ENCODE data around the gene ARL15.

DNA sequence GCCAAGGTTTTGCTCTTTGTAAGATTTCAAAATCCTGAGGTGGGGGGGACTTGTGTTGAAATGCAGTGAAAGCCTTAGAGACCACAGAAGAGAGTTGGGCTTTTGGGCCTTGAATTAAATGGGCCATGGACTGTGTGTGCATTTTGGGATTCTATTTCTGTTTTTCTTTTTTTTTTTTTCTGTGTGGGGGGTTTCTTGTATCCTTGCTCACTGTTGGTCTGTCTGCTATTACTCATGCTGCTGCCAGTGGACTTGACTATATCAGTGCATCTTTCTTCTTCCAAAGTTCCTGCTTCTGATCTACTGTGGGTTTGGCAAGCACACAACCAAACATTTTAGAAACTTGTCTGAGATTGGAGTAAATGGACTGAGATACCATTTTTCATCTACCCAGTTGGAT, 344.9 kb downstream of the ARL15 start:
- TF ChIP-seq, protein P1, sequence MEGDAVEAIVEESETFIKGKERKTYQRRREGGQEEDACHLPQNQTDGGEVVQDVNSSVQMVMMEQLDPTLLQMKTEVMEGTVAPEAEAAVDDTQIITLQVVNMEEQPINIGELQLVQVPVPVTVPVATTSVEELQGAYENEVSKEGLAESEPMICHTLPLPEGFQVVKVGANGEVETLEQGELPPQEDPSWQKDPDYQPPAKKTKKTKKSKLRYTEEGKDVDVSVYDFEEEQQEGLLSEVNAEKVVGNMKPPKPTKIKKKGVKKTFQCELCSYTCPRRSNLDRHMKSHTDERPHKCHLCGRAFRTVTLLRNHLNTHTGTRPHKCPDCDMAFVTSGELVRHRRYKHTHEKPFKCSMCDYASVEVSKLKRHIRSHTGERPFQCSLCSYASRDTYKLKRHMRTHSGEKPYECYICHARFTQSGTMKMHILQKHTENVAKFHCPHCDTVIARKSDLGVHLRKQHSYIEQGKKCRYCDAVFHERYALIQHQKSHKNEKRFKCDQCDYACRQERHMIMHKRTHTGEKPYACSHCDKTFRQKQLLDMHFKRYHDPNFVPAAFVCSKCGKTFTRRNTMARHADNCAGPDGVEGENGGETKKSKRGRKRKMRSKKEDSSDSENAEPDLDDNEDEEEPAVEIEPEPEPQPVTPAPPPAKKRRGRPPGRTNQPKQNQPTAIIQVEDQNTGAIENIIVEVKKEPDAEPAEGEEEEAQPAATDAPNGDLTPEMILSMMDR (IDR thresholded peaks at IDR 0.05), result no peak
- no peak for TF ChIP-seq POLR2A (IDR thresholded peaks at IDR 0.05)
